Smooth muscle cell (in vitro differentiated cells): Measurements from ENCODE around the gene CD3D. TPM values are rescaled to one million over a fixed set of nuclear protein-coding genes. Genes with fewer than 3 reads are reported as not detected.

ENCODE experiments used
- DNase-seq: peaks from one replicate; lab custom pipeline; 2025; ENCODE audit not compliant: unreplicated experiment; lab: John Stamatoyannopoulos, UW
- H2AFZ ChIP-seq: fragments of 200-600 bp; sonication (generic); 2 replicates; pipeline ENCODE4 v1.6.0; 2016; ENCODE audit warnings: antibody characterized with exemption, low read depth, mild to moderate bottlenecking
- H3F3A ChIP-seq: fragments of 200-600 bp; sonication (generic); 2 replicates; pipeline ENCODE4 v1.6.0; 2017; ENCODE audit warnings: antibody characterized with exemption, low read depth
- H3K27ac ChIP-seq: fragments of 200-600 bp; sonication (generic); 2 replicates; pipeline ENCODE4 v1.5.1; 2016; ENCODE audit warnings: low read depth, mild to moderate bottlenecking
- H3K27me3 ChIP-seq: fragments of 200-600 bp; sonication (generic); 2 replicates; pipeline ENCODE4 v1.6.1; 2016; ENCODE audit warnings: low read depth, mild to moderate bottlenecking
- H3K36me3 ChIP-seq: fragments of 200-600 bp; sonication (generic); 2 replicates; pipeline ENCODE4 v1.5.1; 2016; ENCODE audit warnings: low read depth
- H3K4me1 ChIP-seq: fragments of 200-600 bp; sonication (generic); 2 replicates; pipeline ENCODE4 v1.5.1; 2016; ENCODE audit warnings: low read depth
- H3K4me2 ChIP-seq: fragments of 200-600 bp; sonication (generic); 2 replicates; pipeline ENCODE4 v1.6.0; 2016; ENCODE audit warnings: mild to moderate bottlenecking
- H3K4me3 ChIP-seq: fragments of 200-600 bp; sonication (generic); 2 replicates; pipeline ENCODE4 v1.5.1; 2016; ENCODE audit warnings: mild to moderate bottlenecking
- H3K79me2 ChIP-seq: fragments of 200-600 bp; sonication (generic); 2 replicates; pipeline ENCODE4 v1.6.0; 2016; ENCODE audit warnings: low read depth, mild to moderate bottlenecking
- H3K9ac ChIP-seq: fragments of 200-600 bp; sonication (generic); 2 replicates; pipeline ENCODE4 v1.6.0; 2016; ENCODE audit warnings: low read depth
- H3K9me3 ChIP-seq: fragments of 200-600 bp; sonication (generic); replicated peaks from 2 replicates; pipeline ENCODE4 v1.5.1; 2016; ENCODE audit warnings: low read depth
- H4K20me1 ChIP-seq: fragments of 200-600 bp; sonication (generic); 2 replicates; pipeline ENCODE4 v1.6.0; 2016; ENCODE audit warnings: low read depth
- WGBS: methylation state at CpG from one replicate; pipeline ENCODE4 v1.1.7; 2016; ENCODE audit warnings: low lambda C conversion rate; 5-methylcytosine and 5-hydroxymethylcytosine counted together
- polyA plus RNA-seq: library from polyadenylated mRNA; unstranded; fragments of >200 nt; fragmentation: Nextera tagmentation; extraction: Ambion mirVana; gene quantifications from 2 replicates; pipeline ENCODE4 v1.2.1, GENCODE V29; 2016
- total RNA-seq: library from RNA; depleted of rRNA; stranded (reverse); fragments of >200 nt; gene quantifications from 2 replicates; pipeline ENCODE4 v1.2.3, GENCODE V29; 2014
- TF ChIP-seq, protein P1 (sequence below): fragments of 200-600 bp; sonication (generic); IDR thresholded peaks from 2 replicates; pipeline ENCODE4 v1.5.1; 2017; ENCODE audit warnings: borderline replicate concordance, mild to moderate bottlenecking, antibody characterized with exemption; ENCODE audit not compliant: insufficient read depth, poor library complexity, severe bottlenecking

The CD3D gene
- total and polyA plus RNA-seq, 2 experiments from 2014 or later, result not detected

DNA sequence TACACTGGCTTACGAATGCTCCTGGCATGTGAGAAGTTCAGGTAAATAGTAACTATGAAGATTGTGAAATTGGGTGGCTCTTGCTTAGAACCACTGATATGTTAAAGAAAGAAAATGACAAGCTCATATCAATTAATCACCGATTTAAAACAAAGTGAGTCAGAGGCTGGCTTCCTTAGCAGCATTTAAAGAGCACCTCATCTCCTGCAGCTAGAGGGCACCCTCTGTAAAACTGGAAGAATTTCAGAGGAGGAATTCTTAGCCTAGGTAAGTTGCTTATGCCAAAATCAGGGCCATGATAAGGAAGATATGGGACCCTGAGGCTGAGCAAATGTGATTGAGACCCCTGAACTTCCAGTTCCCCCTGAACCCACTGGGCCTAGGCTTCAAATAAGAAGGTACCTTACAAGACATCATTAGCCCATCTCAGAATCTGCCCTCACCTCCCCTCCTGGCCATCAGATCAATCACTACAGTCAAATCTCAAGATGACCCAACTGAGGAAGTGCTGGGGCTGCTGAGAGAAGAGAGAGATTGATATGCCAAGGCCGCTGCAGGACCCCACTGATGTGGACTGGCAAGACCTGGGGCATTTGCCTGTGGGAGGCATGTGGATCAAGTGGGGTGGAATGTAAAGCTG is 46.6 kb downstream of the CD3D start:
- TF ChIP-seq, protein P1, sequence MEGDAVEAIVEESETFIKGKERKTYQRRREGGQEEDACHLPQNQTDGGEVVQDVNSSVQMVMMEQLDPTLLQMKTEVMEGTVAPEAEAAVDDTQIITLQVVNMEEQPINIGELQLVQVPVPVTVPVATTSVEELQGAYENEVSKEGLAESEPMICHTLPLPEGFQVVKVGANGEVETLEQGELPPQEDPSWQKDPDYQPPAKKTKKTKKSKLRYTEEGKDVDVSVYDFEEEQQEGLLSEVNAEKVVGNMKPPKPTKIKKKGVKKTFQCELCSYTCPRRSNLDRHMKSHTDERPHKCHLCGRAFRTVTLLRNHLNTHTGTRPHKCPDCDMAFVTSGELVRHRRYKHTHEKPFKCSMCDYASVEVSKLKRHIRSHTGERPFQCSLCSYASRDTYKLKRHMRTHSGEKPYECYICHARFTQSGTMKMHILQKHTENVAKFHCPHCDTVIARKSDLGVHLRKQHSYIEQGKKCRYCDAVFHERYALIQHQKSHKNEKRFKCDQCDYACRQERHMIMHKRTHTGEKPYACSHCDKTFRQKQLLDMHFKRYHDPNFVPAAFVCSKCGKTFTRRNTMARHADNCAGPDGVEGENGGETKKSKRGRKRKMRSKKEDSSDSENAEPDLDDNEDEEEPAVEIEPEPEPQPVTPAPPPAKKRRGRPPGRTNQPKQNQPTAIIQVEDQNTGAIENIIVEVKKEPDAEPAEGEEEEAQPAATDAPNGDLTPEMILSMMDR, result peak; percentile 45
- H3K9me3 ChIP-seq, result no peaks in the 10 kb centered on the region
- H3K27me3 ChIP-seq, result peaks cover 54% of the 10 kb centered on the region
- no peak overlapping the region for H3K27ac ChIP-seq
- no peaks in the 10 kb centered on the region for H3F3A ChIP-seq
- no peak overlapping the region for H3K4me2 ChIP-seq
- H3K9ac ChIP-seq, result no peak overlapping the region
- H4K20me1 ChIP-seq, result no peaks in the 10 kb centered on the region
- no peaks in the 10 kb centered on the region for H3K36me3 ChIP-seq
- H3K79me2 ChIP-seq, result no peaks in the 10 kb centered on the region
- no peaks in the 10 kb centered on the region for H3K4me1 ChIP-seq
- WGBS, result 60% methylated on average over 3 of the region's 3 CpGs
- no peak for DNase-seq
- no peak overlapping the region for H2AFZ ChIP-seq
- no peak overlapping the region for H3K4me3 ChIP-seq

DNA sequence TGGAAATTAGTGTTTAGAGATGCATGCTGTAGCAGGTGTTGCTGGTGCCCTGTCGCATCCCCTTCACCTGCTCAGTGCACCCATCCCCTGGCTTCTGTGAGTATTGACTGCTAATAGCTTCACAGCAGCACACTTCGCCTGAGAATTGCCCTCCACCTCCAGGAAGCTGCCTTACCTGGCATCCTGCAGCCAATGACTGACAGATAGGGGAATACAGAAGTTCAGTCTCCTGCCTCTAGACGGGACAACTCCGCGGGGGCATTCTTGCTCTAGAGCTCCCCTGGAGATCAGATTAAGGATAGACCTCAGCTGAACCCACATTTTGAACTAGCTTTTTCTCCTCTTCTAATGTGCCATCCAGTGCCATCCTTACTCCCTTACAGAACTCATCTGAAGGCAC is 47.3 kb downstream of the CD3D start:
- no peak for DNase-seq
- H3K4me3 ChIP-seq, result no peak overlapping the region
- H3K9ac ChIP-seq, result no peak overlapping the region
- no peaks in the 10 kb centered on the region for H3K4me1 ChIP-seq
- peaks cover 47% of the 10 kb centered on the region for H3K27me3 ChIP-seq
- no peaks in the 10 kb centered on the region for H3F3A ChIP-seq
- no peaks in the 10 kb centered on the region for H3K79me2 ChIP-seq
- no peak overlapping the region for H3K27ac ChIP-seq
- TF ChIP-seq, protein P1, result no peak
- H2AFZ ChIP-seq, result no peak overlapping the region
- H4K20me1 ChIP-seq, result no peaks in the 10 kb centered on the region
- no peak overlapping the region for H3K4me2 ChIP-seq
- H3K9me3 ChIP-seq, result no peaks in the 10 kb centered on the region
- 57% methylated on average over 5 of the region's 5 CpGs for WGBS
- no peaks in the 10 kb centered on the region for H3K36me3 ChIP-seq

DNA sequence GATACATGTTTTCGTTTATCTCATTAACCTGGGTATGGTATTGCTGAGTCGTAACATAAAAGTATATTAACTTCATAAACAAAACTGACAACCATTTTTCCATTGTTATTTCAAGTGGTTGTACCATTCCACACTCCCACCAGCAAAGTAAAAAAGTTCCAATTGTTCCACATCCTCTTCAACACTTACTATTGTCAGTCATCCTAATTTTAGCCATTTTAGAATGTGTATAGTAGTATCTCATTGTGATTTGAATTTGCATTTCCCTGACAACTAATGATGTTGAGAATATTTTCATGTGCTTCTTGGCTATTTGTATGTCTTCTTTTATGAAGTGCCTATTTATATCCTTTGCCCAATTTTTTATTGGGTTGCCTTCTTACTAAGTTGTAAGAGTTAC is 48.5 kb downstream of the CD3D start:
- H3K4me2 ChIP-seq, result no peak overlapping the region
- no peak overlapping the region for H3K9ac ChIP-seq
- no peaks in the 10 kb centered on the region for H3F3A ChIP-seq
- no peaks in the 10 kb centered on the region for H4K20me1 ChIP-seq
- H3K4me3 ChIP-seq, result no peak overlapping the region
- H3K4me1 ChIP-seq, result no peaks in the 10 kb centered on the region
- no peak overlapping the region for H3K27ac ChIP-seq
- H2AFZ ChIP-seq, result no peak overlapping the region
- no peaks in the 10 kb centered on the region for H3K36me3 ChIP-seq
- 83% methylated on average over 2 of the region's 2 CpGs for WGBS
- peaks cover 39% of the 10 kb centered on the region for H3K27me3 ChIP-seq
- no peak for DNase-seq
- H3K9me3 ChIP-seq, result no peaks in the 10 kb centered on the region
- no peaks in the 10 kb centered on the region for H3K79me2 ChIP-seq
- TF ChIP-seq, protein P1, result no peak
